ENCODE data around the gene TLL1.

DNA sequence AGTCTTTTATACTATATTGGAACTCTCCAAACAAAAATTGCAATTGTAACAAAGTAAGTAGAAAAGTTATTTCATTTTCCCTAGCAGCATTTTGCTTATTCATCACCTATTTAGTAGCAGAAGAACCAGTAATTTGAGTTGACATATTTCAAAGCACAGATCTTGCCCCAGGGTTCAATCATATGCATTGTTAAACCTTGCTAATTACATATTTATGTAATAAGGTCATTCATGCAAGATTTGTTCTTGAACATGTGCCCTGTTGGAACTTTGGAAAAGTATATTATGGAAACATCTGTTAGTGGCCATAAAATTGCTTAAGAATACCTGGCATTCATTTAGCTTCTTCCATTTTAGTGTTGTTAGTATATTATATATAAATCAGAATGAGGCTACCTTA lies 191.7 kb downstream of the TLL1 start:
- TF ChIP-seq, protein P1, sequence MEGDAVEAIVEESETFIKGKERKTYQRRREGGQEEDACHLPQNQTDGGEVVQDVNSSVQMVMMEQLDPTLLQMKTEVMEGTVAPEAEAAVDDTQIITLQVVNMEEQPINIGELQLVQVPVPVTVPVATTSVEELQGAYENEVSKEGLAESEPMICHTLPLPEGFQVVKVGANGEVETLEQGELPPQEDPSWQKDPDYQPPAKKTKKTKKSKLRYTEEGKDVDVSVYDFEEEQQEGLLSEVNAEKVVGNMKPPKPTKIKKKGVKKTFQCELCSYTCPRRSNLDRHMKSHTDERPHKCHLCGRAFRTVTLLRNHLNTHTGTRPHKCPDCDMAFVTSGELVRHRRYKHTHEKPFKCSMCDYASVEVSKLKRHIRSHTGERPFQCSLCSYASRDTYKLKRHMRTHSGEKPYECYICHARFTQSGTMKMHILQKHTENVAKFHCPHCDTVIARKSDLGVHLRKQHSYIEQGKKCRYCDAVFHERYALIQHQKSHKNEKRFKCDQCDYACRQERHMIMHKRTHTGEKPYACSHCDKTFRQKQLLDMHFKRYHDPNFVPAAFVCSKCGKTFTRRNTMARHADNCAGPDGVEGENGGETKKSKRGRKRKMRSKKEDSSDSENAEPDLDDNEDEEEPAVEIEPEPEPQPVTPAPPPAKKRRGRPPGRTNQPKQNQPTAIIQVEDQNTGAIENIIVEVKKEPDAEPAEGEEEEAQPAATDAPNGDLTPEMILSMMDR (IDR thresholded peaks at IDR 0.05; ENCODE audit: low read depth, low read length): no peak
- TF ChIP-seq, protein P2, sequence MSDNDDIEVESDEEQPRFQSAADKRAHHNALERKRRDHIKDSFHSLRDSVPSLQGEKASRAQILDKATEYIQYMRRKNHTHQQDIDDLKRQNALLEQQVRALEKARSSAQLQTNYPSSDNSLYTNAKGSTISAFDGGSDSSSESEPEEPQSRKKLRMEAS (IDR thresholded peaks at IDR 0.05; ENCODE audit: low read depth, low read length): no peak
- TF ChIP-seq POLR2A (IDR thresholded peaks at IDR 0.05; ENCODE audit: extremely low read depth, insufficient read length) (no peak), MYC (IDR thresholded peaks at IDR 0.05; ENCODE audit: low read depth, low read length) (no peak)
